Naive thymus-derived CD4-positive, alpha-beta T cell (primary cell): Measurements from ENCODE around the gene SLC5A3. TPM values are rescaled to one million over a fixed set of nuclear protein-coding genes. Genes with fewer than 3 reads are reported as not detected.

Source experiments
- ATAC-seq: fragments of 150-1000 bp; cut with Tn5 transposase; 2 replicates; pipeline ENCODE4 v1.10.0; 2021; ENCODE audit warnings: mild to moderate bottlenecking, moderate library complexity
- CTCF ChIA-PET: fragments of 350-600 bp; sonication (Branson Sonifier 250); formaldehyde crosslinking; loops from one replicate; lab custom pipeline; 2021; ENCODE audit warnings: antibody characterized with exemption; lab: Charles Lee
- POLR2A ChIA-PET: fragments of 350-600 bp; sonication (Branson Sonifier 250); formaldehyde crosslinking; loops from one replicate; lab custom pipeline; 2021; ENCODE audit warnings: antibody characterized with exemption, inconsistent platforms; lab: Charles Lee
- DNase-seq, 9 donors: peaks; one replicate each; pipeline versions ENCODE4 v3.0.0 to v3.0.0-alpha.2; 2020 to 2022; ENCODE audit warnings: mixed read lengths in 1 of 9
- H3K27ac ChIP-seq: one replicate; pipeline ENCODE4 v1.7.0; 2013; ENCODE audit warnings: mild to moderate bottlenecking, low read depth, low read length, moderate library complexity
- H3K27me3 ChIP-seq, 2 donors: one replicate each; pipeline ENCODE4 v1.7.0; 2013; ENCODE audit warnings: low read length in 2 of 2, mild to moderate bottlenecking in 2 of 2, moderate library complexity in 2 of 2; ENCODE audit not compliant: control insufficient read depth in 2 of 2, insufficient read depth in 2 of 2
- H3K36me3 ChIP-seq, 3 experiments: 1 replicate in 2 of 3; 2 replicates in 1 of 3; pipeline ENCODE4 v1.7.0; 2013; ENCODE audit warnings: low read length in 3 of 3, mild to moderate bottlenecking in 3 of 3, moderate library complexity in 1 of 3; ENCODE audit not compliant: insufficient read depth in 3 of 3, control insufficient read depth in 2 of 3
- H3K4me1 ChIP-seq, 2 donors: one replicate each; pipeline ENCODE4 v1.7.0; 2013; ENCODE audit warnings: low read length in 2 of 2, mild to moderate bottlenecking in 2 of 2, moderate library complexity in 1 of 2; ENCODE audit not compliant: control insufficient read depth in 2 of 2, insufficient read depth in 2 of 2
- H3K4me3 ChIP-seq: 2 replicates; pipeline ENCODE4 v1.7.0; 2013; ENCODE audit warnings: mild to moderate bottlenecking, low read length
- H3K9me3 ChIP-seq, 3 experiments: 1 replicate in 2 of 3; 2 replicates in 1 of 3; pipeline ENCODE4 v1.7.0; 2013; ENCODE audit warnings: low read length in 3 of 3; ENCODE audit not compliant: control insufficient read depth in 2 of 3
- H3K27ac Mint-ChIP-seq, 9 donors: one replicate each; pipeline ENCODE4 v1.8.0; 2020 to 2022; ENCODE audit warnings: mixed read lengths in 9 of 9, mild to moderate bottlenecking in 8 of 9, moderate library complexity in 5 of 9, inconsistent platforms in 2 of 9
- H3K27me3 Mint-ChIP-seq, 5 donors: one replicate each; pipeline ENCODE4 v1.8.0; 2021 to 2022; ENCODE audit warnings: mixed read lengths in 5 of 5, mild to moderate bottlenecking in 1 of 5
- H3K36me3 Mint-ChIP-seq, 5 donors: one replicate each; pipeline ENCODE4 v1.8.0; 2020 to 2022; ENCODE audit warnings: mixed read lengths in 5 of 5, mild to moderate bottlenecking in 3 of 5, inconsistent platforms in 1 of 5
- H3K4me1 Mint-ChIP-seq, 7 donors: one replicate each; pipeline ENCODE4 v1.8.0; 2020 to 2022; ENCODE audit warnings: mixed read lengths in 7 of 7, mild to moderate bottlenecking in 3 of 7, inconsistent platforms in 1 of 7
- H3K4me3 Mint-ChIP-seq, 10 donors: one replicate each; pipeline ENCODE4 v1.8.0; 2020 to 2022; ENCODE audit warnings: mild to moderate bottlenecking in 10 of 10, mixed read lengths in 10 of 10, moderate library complexity in 6 of 10, inconsistent platforms in 2 of 10
- H3K9me3 Mint-ChIP-seq, 11 donors: one replicate each; pipeline ENCODE4 v1.8.0; 2020 to 2022; ENCODE audit warnings: mixed read lengths in 11 of 11, mild to moderate bottlenecking in 4 of 11, inconsistent platforms in 1 of 11, moderate library complexity in 1 of 11
- intact Hi-C, 2 donors: fragments of 100-400 bp; cut with micrococcal nuclease; formaldehyde crosslinking; loops; one replicate each; pipeline ENCODE4 v1.15.1; 2023
- polyA plus RNA-seq, 2 donors: library from polyadenylated mRNA; unstranded; fragments of 300-500 nt; fragmentation: Illumina TruSeq; gene quantifications; one replicate each; pipeline ENCODE4 v1.2.3, GENCODE V29; 2021
- total RNA-seq, 6 experiments: library from RNA in 5 of 6; stranded (reverse) in 5 of 6; gene quantifications; 1 replicate in 5 of 6; 2 replicates in 1 of 6; pipeline ENCODE4 v1.2.3 and lab custom pipeline; 2021 to 2026

Gene SLC5A3
- total and polyA plus RNA-seq, 7 experiments from 2014 or later: 1.8 to 45.5 (median 9.6) TPM

GRCh38 chr21:34088752-34089151 lies 15.4 kb downstream of the SLC5A3 start:
- Mint-ChIP-seq H3K9me3 (no peaks in the 10 kb centered on the region), H3K4me1 (peaks cover 0 to 63% (median 52%) of the 10 kb centered on the region in 7 donors), H3K27ac (peak overlapping the region in 2 of 9 donors; percentile 51 to 56), H3K27me3 (no peaks in the 10 kb centered on the region), H3K4me3 (peak overlapping the region in 4 of 10 donors; percentile 14 to 37 (median 33)), H3K36me3 (peaks cover 0 to 17% (median 9%) of the 10 kb centered on the region in 5 donors)
- DNase-seq: no peak
- Histone ChIP-seq H3K27ac (no peak overlapping the region), H3K4me1 (peaks cover 34 to 53% of the 10 kb centered on the region in 2 donors), H3K27me3 (no peaks in the 10 kb centered on the region), H3K4me3 (no peak overlapping the region), H3K9me3 (no peaks in the 10 kb centered on the region), H3K36me3 (no peaks in the 10 kb centered on the region)
- POLR2A ChIA-PET: interaction anchor here (0.8 kb wide), 1 partner anchor 181 kb away, joined by 4 read pairs; no protein-coding TSS in a partner anchor
- intact Hi-C loops: no loop called here
- CTCF ChIA-PET: interaction anchor here (0.7 kb wide), 1 partner anchor 120 kb away, joined by 4 read pairs; no protein-coding TSS in a partner anchor
- ATAC-seq: no peak

GRCh38 chr21:34091032-34091431 lies 17.7 kb downstream of the SLC5A3 start:
- H3K36me3 ChIP-seq: peaks cover 0 to 12% (median 0%) of the 10 kb centered on the region in 3 experiments
- no peaks in the 10 kb centered on the region for H3K9me3 Mint-ChIP-seq
- no peaks in the 10 kb centered on the region for H3K9me3 ChIP-seq
- intact Hi-C loops: loop anchor here (2.0 to 5.0 kb wide), 3 partner anchors 16 to 169 kb away; no protein-coding TSS in a partner anchor
- H3K27me3 Mint-ChIP-seq: no peaks in the 10 kb centered on the region
- ATAC-seq (no peak), DNase-seq (no peak)
- peaks cover 9 to 30% (median 15%) of the 10 kb centered on the region in 5 donors for H3K36me3 Mint-ChIP-seq
- POLR2A ChIA-PET: interaction anchor here (3.8 kb wide), 1 partner anchor 16 kb away, joined by 22 read pairs; the partner anchor contains the start of genes MRPS6 and SLC5A3
- peak overlapping the region in 7 of 9 donors; percentile 2 to 55 (median 34) for H3K27ac Mint-ChIP-seq
- H3K4me1 ChIP-seq: peaks cover 20 to 47% of the 10 kb centered on the region in 2 donors
- peak overlapping the region in 6 of 10 donors; percentile 2 to 54 (median 26) for H3K4me3 Mint-ChIP-seq
- no peak overlapping the region for H3K27ac ChIP-seq
- no peak overlapping the region for H3K4me3 ChIP-seq
- H3K4me1 Mint-ChIP-seq: peaks cover 0 to 69% (median 56%) of the 10 kb centered on the region in 7 donors
- CTCF ChIA-PET: interaction anchor here (0.7 to 1.9 kb wide), 3 partner anchors 13 to 167 kb away, joined by 3 to 4 read pairs (median 4); no protein-coding TSS in a partner anchor
- H3K27me3 ChIP-seq: no peaks in the 10 kb centered on the region

- DNase-seq (no peak), ATAC-seq (no peak)
- Mint-ChIP-seq H3K36me3 (peaks cover 9 to 33% (median 17%) of the 10 kb centered on the region in 5 donors), H3K4me3 (peak overlapping the region in 5 of 10 donors; percentile 17 to 54 (median 39)), H3K9me3 (peaks cover 0 to under 1% (median 0%) of the 10 kb centered on the region in 11 donors), H3K4me1 (peaks cover 1 to 74% (median 56%) of the 10 kb centered on the region in 7 donors), H3K27ac (peak overlapping the region in 5 of 9 donors; percentile 2 to 55 (median 38)), H3K27me3 (no peaks in the 10 kb centered on the region)
- H3K4me1 ChIP-seq: peaks cover 17 to 41% of the 10 kb centered on the region in 2 donors
- ChIA-PET POLR2A (interaction anchor here (0.6 to 3.8 kb wide), 5 partner anchors 12 to 234 kb away, joined by 3 to 22 read pairs (median 4); partner anchors contain the start of genes MRPS6 and SLC5A3), CTCF (interaction anchor here (0.6 to 1.9 kb wide), 6 partner anchors 11 to 168 kb away, joined by 3 to 5 read pairs (median 4); partner anchors contain the start of genes MRPS6 and SLC5A3)
- intact Hi-C loops: loop anchor here (1.0 to 5.0 kb wide), 4 partner anchors 9 to 169 kb away; no protein-coding TSS in a partner anchor
- peaks cover 0 to 18% (median 0%) of the 10 kb centered on the region in 3 experiments for H3K36me3 ChIP-seq
- no peak overlapping the region for H3K27ac ChIP-seq
- H3K27me3 ChIP-seq: no peaks in the 10 kb centered on the region
- H3K4me3 ChIP-seq: no peak overlapping the region
- H3K9me3 ChIP-seq: no peaks in the 10 kb centered on the region
These were observed 18.2 kb downstream of the SLC5A3 start for GRCh38 chr21:34091607-34092006.

- peak; percentile 60 for ATAC-seq
- peaks cover 0 to 23% (median 0%) of the 10 kb centered on the region in 3 experiments for H3K36me3 ChIP-seq
- peaks cover 13 to 39% (median 24%) of the 10 kb centered on the region in 5 donors for H3K36me3 Mint-ChIP-seq
- H3K9me3 ChIP-seq: no peaks in the 10 kb centered on the region
- H3K27me3 Mint-ChIP-seq: no peaks in the 10 kb centered on the region
- H3K4me1 ChIP-seq: peaks cover 9 to 34% of the 10 kb centered on the region in 2 donors
- peak overlapping the region; percentile 26 to 67 (median 48) for H3K4me3 Mint-ChIP-seq
- H3K4me1 Mint-ChIP-seq: peaks cover 9 to 82% (median 64%) of the 10 kb centered on the region in 7 donors
- peak in 5 of 9 donors; percentile 24 to 39 (median 29) for DNase-seq
- ChIA-PET CTCF (interaction anchor here (0.6 to 1.9 kb wide), 5 partner anchors 11 to 169 kb away, joined by 3 to 5 read pairs (median 4); partner anchors contain the start of genes MRPS6 and SLC5A3), POLR2A (interaction anchor here (0.6 to 3.8 kb wide), 7 partner anchors 11 to 147 kb away, joined by 3 to 22 read pairs (median 4); partner anchors contain the start of genes MRPS6 and SLC5A3)
- no peaks in the 10 kb centered on the region for H3K27me3 ChIP-seq
- H3K27ac ChIP-seq: no peak overlapping the region
- intact Hi-C loops: loop anchor here in 1 of 2 donors (1.0 to 5.0 kb wide), 3 partner anchors 8 to 170 kb away; no protein-coding TSS in a partner anchor
- peak overlapping the region in 8 of 9 donors; percentile 27 to 86 (median 69) for H3K27ac Mint-ChIP-seq
- H3K4me3 ChIP-seq: no peak overlapping the region
- H3K9me3 Mint-ChIP-seq: peaks cover 0 to 4% (median 0%) of the 10 kb centered on the region in 11 donors
These were observed 19.0 kb downstream of the SLC5A3 start for GRCh38 chr21:34092262-34092921.

GRCh38 chr21:34093083-34093482 lies 19.7 kb downstream of the SLC5A3 start:
- Mint-ChIP-seq H3K36me3 (peaks cover 13 to 41% (median 27%) of the 10 kb centered on the region in 5 donors), H3K4me3 (peak overlapping the region in 4 of 10 donors; percentile 23 to 67 (median 62)), H3K9me3 (peaks cover 0 to 4% (median 0%) of the 10 kb centered on the region in 11 donors), H3K27ac (peak overlapping the region in 5 of 9 donors; percentile 6 to 72 (median 69)), H3K4me1 (peaks cover 16 to 88% (median 69%) of the 10 kb centered on the region in 7 donors), H3K27me3 (no peaks in the 10 kb centered on the region)
- Histone ChIP-seq H3K27me3 (no peaks in the 10 kb centered on the region), H3K9me3 (no peaks in the 10 kb centered on the region), H3K4me3 (no peak overlapping the region), H3K27ac (no peak overlapping the region), H3K36me3 (peaks cover 0 to 23% (median 0%) of the 10 kb centered on the region in 3 experiments), H3K4me1 (peaks cover 4 to 28% of the 10 kb centered on the region in 2 donors)
- CTCF ChIA-PET: interaction anchor here (1.4 kb wide), 1 partner anchor 169 kb away, joined by 4 read pairs; no protein-coding TSS in a partner anchor
- DNase-seq (no peak), ATAC-seq (no peak)
- POLR2A ChIA-PET: interaction anchor here (0.7 to 3.8 kb wide), 5 partner anchors 17 to 147 kb away, joined by 3 to 22 read pairs (median 4); partner anchors contain the start of genes MRPS6 and SLC5A3
- intact Hi-C loops: loop anchor here in 1 of 2 donors (5.0 kb wide), 2 partner anchors 34 to 171 kb away; no protein-coding TSS in a partner anchor
